Measurements from ENCODE around the gene KRT7.

Gene KRT7

GRCh38 chr12:52184813-52185212, 48.2 kb upstream of the KRT7 start:
- Histone ChIP-seq H3K27ac (replicated peaks) (no peak overlapping the region), H3K27me3 (ENCODE audit: insufficient read depth, poor library complexity, severe bottlenecking) (no peaks in the 10 kb centered on the region), H3K4me3 (replicated peaks; ENCODE audit: insufficient read depth, low read length) (no peak overlapping the region)
- no peak for TF ChIP-seq GABPA (IDR thresholded peaks at IDR 0.05; ENCODE audit: low read depth)
- TF ChIP-seq POLR2AphosphoS5 (IDR thresholded peaks at IDR 0.05; ENCODE audit: low read depth), result no peak
- TF ChIP-seq REST (IDR thresholded peaks at IDR 0.05; ENCODE audit: insufficient replicate concordance, low read depth), result no peak
- no peak for TF ChIP-seq CTCF (IDR thresholded peaks at IDR 0.05; ENCODE audit: insufficient read depth, low read length)
- TF ChIP-seq SPI1 (IDR thresholded peaks at IDR 0.05; ENCODE audit: borderline replicate concordance, low read depth), result no peak
- no peak for DNase-seq (ENCODE audit: low read depth in 1 of 2, low spot score in 1 of 2)

GRCh38 chr12:52185400-52185967, 47.6 kb upstream of the KRT7 start:
- H3K27me3 ChIP-seq (ENCODE audit: insufficient read depth, poor library complexity, severe bottlenecking), result no peaks in the 10 kb centered on the region
- no peak overlapping the region for H3K4me3 ChIP-seq (replicated peaks; ENCODE audit: insufficient read depth, low read length)
- TF ChIP-seq CTCF (IDR thresholded peaks at IDR 0.05; ENCODE audit: insufficient read depth, low read length) (no peak), POLR2AphosphoS5 (IDR thresholded peaks at IDR 0.05; ENCODE audit: low read depth) (no peak)
- DNase-seq (ENCODE audit: low read depth in 1 of 2, low spot score in 1 of 2), result no peak
- no peak overlapping the region for H3K27ac ChIP-seq (replicated peaks)

- DNase-seq (ENCODE audit: low read depth in 1 of 2, low spot score in 1 of 2), result peak in 1 of 2 experiments; percentile 26
- no peak overlapping the region for H3K4me3 ChIP-seq (replicated peaks; ENCODE audit: insufficient read depth, low read length)
- H3K27me3 ChIP-seq (ENCODE audit: insufficient read depth, poor library complexity, severe bottlenecking), result no peaks in the 10 kb centered on the region
- no peak overlapping the region for H3K27ac ChIP-seq (replicated peaks)
- no peak for TF ChIP-seq POLR2AphosphoS5 (IDR thresholded peaks at IDR 0.05; ENCODE audit: low read depth)
- no peak for TF ChIP-seq SPI1 (IDR thresholded peaks at IDR 0.05; ENCODE audit: borderline replicate concordance, low read depth)
- no peak for TF ChIP-seq GABPA (IDR thresholded peaks at IDR 0.05; ENCODE audit: low read depth)
- TF ChIP-seq CTCF (IDR thresholded peaks at IDR 0.05; ENCODE audit: insufficient read depth, low read length), result no peak
- TF ChIP-seq REST (IDR thresholded peaks at IDR 0.05; ENCODE audit: insufficient replicate concordance, low read depth), result no peak
Measured at GRCh38 chr12:52186118-52186840, 46.8 kb upstream of the KRT7 start.
